Caco-2 (cell line): ENCODE results near the gene API5. TPM values are rescaled to one million over a fixed set of nuclear protein-coding genes. Genes with fewer than 3 reads are reported as not detected.
"Not testable (repeated sequence)": the region's sequence is repeated elsewhere in the genome, so short reads cannot be mapped to it uniquely, and the experiment has no call there.

Experiments
- BruUV-seq: library from RNA; stranded (reverse); fragments of 400-500 nt; replicated peaks from 2 replicates; lab custom pipeline; 2021; lab: Mats Ljungman, UMichigan
- CTCF ChIA-PET: fragments of 300-600 bp; sonication (Branson Sonifier 250); formaldehyde crosslinking; loops from one replicate; lab custom pipeline; 2022; ENCODE audit warnings: antibody characterized with exemption; lab: Charles Lee
- POLR2A ChIA-PET: fragments of 300-600 bp; sonication (Branson Sonifier 250); formaldehyde crosslinking; loops from one replicate; lab custom pipeline; 2022; ENCODE audit warnings: antibody characterized with exemption; lab: Charles Lee
- DNase-seq, 2 experiments: peaks; one replicate each; pipeline versions ENCODE4 v3.0.0 to v3.0.0-alpha.2; 2020 to 2022
- H3K27me3 ChIP-seq: replicated peaks from 2 replicates; pipeline ENCODE4 v1.6.0; 2011; ENCODE audit warnings: low read length; ENCODE audit not compliant: control insufficient read depth, insufficient read depth
- H3K36me3 ChIP-seq: 2 replicates; pipeline ENCODE4 v1.5.1; 2011; ENCODE audit warnings: low read length; ENCODE audit not compliant: control insufficient read depth, insufficient read depth
- H3K4me1 ChIP-seq: fragments of 250-450 bp; sonication (Bioruptor Pico); 2 replicates; pipeline ENCODE4 v1.5.1; 2020; ENCODE audit warnings: mild to moderate bottlenecking
- H3K4me3 ChIP-seq: 2 replicates; pipeline ENCODE4 v1.5.1; 2011; ENCODE audit warnings: low read depth, mild to moderate bottlenecking, control low read depth, low read length
- H3K9me3 ChIP-seq: fragments of 250-450 bp; sonication (Bioruptor Pico); 2 replicates; pipeline ENCODE4 v1.5.1; 2020; ENCODE audit warnings: mild to moderate bottlenecking, moderate library complexity
- H3K27ac Mint-ChIP-seq: one replicate; pipeline ENCODE4 v1.8.0; 2022; ENCODE audit warnings: mixed read lengths; ENCODE audit not compliant: unreplicated experiment
- H3K27me3 Mint-ChIP-seq: one replicate; pipeline ENCODE4 v1.8.0; 2022; ENCODE audit warnings: mixed read lengths; ENCODE audit not compliant: insufficient read depth, unreplicated experiment
- H3K36me3 Mint-ChIP-seq: one replicate; pipeline ENCODE4 v1.8.0; 2022; ENCODE audit warnings: mild to moderate bottlenecking, mixed read lengths; ENCODE audit not compliant: insufficient read depth, unreplicated experiment
- H3K4me1 Mint-ChIP-seq: one replicate; pipeline ENCODE4 v1.8.0; 2022; ENCODE audit warnings: low read depth, mixed read lengths; ENCODE audit not compliant: unreplicated experiment
- H3K4me3 Mint-ChIP-seq: one replicate; pipeline ENCODE4 v1.8.0; 2022; ENCODE audit warnings: mild to moderate bottlenecking, moderate library complexity, mixed read lengths; ENCODE audit not compliant: unreplicated experiment
- H3K9me3 Mint-ChIP-seq: one replicate; pipeline ENCODE4 v1.8.0; 2022; ENCODE audit warnings: mixed read lengths; ENCODE audit not compliant: unreplicated experiment
- intact Hi-C: fragments of 100-400 bp; cut with micrococcal nuclease; formaldehyde crosslinking; loops from one replicate; pipeline ENCODE4 v1.10.0; 2022; ENCODE audit not compliant: unreplicated experiment
- total RNA-seq: library from RNA; stranded (reverse); gene quantifications from 2 replicates; pipeline ENCODE4 v1.2.3, GENCODE V29; 2022
- TF ChIP-seq, protein P1 (sequence below), 2 experiments: fragments of 200-600 bp in 1 of 2; IDR thresholded peaks; 1 replicate in 1 of 2; 2 replicates in 1 of 2; pipeline versions ENCODE4 v1.5.1 to v1.8.0; 2011 to 2022; ENCODE audit warnings: antibody characterized with exemption in 1 of 2, control low read depth in 1 of 2, inconsistent platforms in 1 of 2, low read depth in 1 of 2, low read length in 1 of 2, mild to moderate bottlenecking in 1 of 2, moderate library complexity in 1 of 2; ENCODE audit not compliant: insufficient read depth in 1 of 2, severe bottlenecking in 1 of 2, unreplicated experiment in 1 of 2

Gene API5
- total RNA-seq, 1 experiment from 2014 or later = 140 TPM

DNA sequence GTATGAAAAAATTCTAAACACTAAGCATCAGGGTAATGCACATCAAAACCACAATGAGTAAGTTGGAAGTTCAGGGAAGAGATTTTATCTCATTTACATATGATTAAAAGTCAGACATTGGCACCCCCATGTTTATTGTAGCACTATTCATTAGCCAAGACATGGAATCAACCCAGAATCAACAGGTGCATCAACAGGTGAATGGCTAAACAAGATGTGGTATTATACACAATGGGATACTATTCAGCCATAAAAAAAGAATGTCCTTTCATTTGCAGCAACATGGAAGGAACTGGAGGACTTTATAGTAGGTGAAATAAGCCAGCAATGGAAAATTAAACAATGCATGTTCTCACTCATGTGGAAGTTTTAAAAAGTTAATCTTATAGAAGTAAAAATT, 29.4 kb downstream of the API5 start:
- Histone ChIP-seq H3K36me3 (no peaks in the 10 kb centered on the region), H3K9me3 (0 out of 2 replicates have a peak, but pooled peaks cover 5% of the 10 kb centered on the region), H3K4me3 (no peak overlapping the region), H3K4me1 (no peaks in the 10 kb centered on the region), H3K27me3 (no peaks in the 10 kb centered on the region)
- peaks cover 18% of the 10 kb centered on the region for H3K9me3 Mint-ChIP-seq
- ChIA-PET CTCF (no interaction called here), POLR2A (no interaction called here)
- intact Hi-C loops = no loop called here
- no peaks in the 10 kb centered on the region for H3K27me3 Mint-ChIP-seq
- no peak overlapping the region for H3K4me3 Mint-ChIP-seq
- no peak for DNase-seq
- TF ChIP-seq, protein P1, sequence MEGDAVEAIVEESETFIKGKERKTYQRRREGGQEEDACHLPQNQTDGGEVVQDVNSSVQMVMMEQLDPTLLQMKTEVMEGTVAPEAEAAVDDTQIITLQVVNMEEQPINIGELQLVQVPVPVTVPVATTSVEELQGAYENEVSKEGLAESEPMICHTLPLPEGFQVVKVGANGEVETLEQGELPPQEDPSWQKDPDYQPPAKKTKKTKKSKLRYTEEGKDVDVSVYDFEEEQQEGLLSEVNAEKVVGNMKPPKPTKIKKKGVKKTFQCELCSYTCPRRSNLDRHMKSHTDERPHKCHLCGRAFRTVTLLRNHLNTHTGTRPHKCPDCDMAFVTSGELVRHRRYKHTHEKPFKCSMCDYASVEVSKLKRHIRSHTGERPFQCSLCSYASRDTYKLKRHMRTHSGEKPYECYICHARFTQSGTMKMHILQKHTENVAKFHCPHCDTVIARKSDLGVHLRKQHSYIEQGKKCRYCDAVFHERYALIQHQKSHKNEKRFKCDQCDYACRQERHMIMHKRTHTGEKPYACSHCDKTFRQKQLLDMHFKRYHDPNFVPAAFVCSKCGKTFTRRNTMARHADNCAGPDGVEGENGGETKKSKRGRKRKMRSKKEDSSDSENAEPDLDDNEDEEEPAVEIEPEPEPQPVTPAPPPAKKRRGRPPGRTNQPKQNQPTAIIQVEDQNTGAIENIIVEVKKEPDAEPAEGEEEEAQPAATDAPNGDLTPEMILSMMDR (IDR thresholded peaks at IDR 0.05; ENCODE audit: insufficient read depth in 1 of 2, low read depth in 1 of 2, low read length in 1 of 2, severe bottlenecking in 1 of 2, unreplicated experiment in 1 of 2) = no peak
- no peaks in the 10 kb centered on the region for H3K4me1 Mint-ChIP-seq
- BruUV-seq = no TSS peak
- H3K36me3 Mint-ChIP-seq = peaks cover 60% of the 10 kb centered on the region
- H3K27ac Mint-ChIP-seq = no peak overlapping the region

DNA sequence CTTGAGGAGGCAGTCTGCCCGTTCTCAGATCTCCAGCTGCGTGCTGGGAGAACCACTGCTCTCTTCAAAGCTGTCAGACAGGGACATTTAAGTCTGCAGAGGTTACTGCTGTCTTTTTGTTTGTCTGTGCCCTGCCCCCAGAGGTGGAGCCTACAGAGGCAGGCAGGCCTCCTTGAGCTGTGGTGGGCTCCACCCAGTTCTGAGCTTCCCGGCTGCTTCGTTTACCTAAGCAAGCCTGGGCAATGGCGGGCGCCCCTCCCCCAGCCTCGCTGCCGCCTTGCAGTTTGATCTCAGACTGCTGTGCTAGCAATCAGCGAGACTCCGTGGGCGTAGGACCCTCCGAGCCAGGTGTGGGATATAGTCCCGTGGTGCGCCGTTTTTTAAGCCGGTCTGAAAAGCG, 39.6 kb downstream of the API5 start:
- H3K9me3 Mint-ChIP-seq, CTCF ChIA-PET, H3K36me3 ChIP-seq, H3K27me3 Mint-ChIP-seq, H3K9me3 ChIP-seq, H3K4me1 Mint-ChIP-seq, BruUV-seq, H3K27me3 ChIP-seq, intact Hi-C loops, H3K36me3 Mint-ChIP-seq, POLR2A ChIA-PET: not testable (repeated sequence)
- peaks cover 11% of the 10 kb centered on the region; the same call in 1 of the 2 replicates for H3K4me1 ChIP-seq
- peak; percentile 80 to 90 for DNase-seq
- 0 out of 2 replicates have a peak overlapping the region, but pooled peaks have one; percentile 19 for H3K4me3 ChIP-seq
- H3K4me3 Mint-ChIP-seq = peak overlapping the region; percentile 88
- H3K27ac Mint-ChIP-seq = peak overlapping the region; percentile 94

DNA sequence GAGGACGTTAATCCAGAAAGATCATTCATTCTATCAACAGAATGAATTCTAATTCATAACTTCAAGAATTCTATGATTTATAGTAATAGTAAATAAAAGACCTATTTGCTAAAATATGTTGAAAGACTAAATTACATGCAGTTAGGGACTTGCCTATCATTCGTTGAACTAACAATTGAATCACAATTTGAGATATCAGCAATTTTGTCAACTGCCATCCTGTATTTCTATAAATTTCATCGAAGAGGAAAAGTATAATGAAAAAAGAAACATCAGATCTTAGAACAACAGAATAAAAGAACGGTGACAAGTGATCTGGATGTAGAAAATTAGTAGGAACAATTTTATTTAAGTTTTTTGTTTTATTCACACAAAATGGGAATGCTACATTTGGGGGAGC, 42.5 kb downstream of the API5 start:
- Mint-ChIP-seq H3K27me3 (no peaks in the 10 kb centered on the region), H3K36me3 (peaks cover 17% of the 10 kb centered on the region), H3K27ac (no peak overlapping the region), H3K4me1 (peaks cover 7% of the 10 kb centered on the region), H3K4me3 (no peak overlapping the region), H3K9me3 (no peaks in the 10 kb centered on the region)
- no peak overlapping the region for H3K4me3 ChIP-seq
- TF ChIP-seq, protein P1 (IDR thresholded peaks at IDR 0.05; ENCODE audit: insufficient read depth in 1 of 2, low read depth in 1 of 2, low read length in 1 of 2, severe bottlenecking in 1 of 2, unreplicated experiment in 1 of 2) = no peak
- no peaks in the 10 kb centered on the region for H3K9me3 ChIP-seq
- intact Hi-C loops = no loop called here
- no peaks in the 10 kb centered on the region for H3K27me3 ChIP-seq
- POLR2A ChIA-PET = no interaction called here
- H3K4me1 ChIP-seq = peaks cover 15% of the 10 kb centered on the region
- no peak for DNase-seq
- no peaks in the 10 kb centered on the region for H3K36me3 ChIP-seq
- BruUV-seq = no TSS peak
- CTCF ChIA-PET = no interaction called here

DNA sequence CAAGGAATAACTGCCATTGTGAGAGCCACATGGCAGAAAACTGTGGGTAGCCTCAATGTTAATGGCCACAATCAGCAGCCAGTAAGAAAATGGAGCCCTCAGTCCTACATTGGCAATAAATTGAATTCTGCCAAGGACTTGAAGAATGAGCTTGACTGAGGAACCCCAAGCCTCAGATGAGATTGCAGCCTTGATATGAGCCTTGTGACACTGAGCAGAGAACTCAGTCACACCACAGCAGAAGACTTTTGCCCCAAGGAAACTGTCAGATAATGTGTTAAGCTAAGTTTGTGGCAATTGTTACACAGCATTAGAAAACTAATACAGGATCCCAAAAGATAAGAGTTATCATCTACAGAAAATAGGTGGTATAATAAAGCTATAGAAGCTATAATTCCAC, 44.5 kb downstream of the API5 start:
- H3K9me3 ChIP-seq = no peaks in the 10 kb centered on the region
- no peak overlapping the region for H3K27ac Mint-ChIP-seq
- H3K4me3 Mint-ChIP-seq = no peak overlapping the region
- H3K4me1 ChIP-seq = peaks cover 15% of the 10 kb centered on the region
- CTCF ChIA-PET = no interaction called here
- H3K4me3 ChIP-seq = no peak overlapping the region
- H3K27me3 ChIP-seq = no peaks in the 10 kb centered on the region
- POLR2A ChIA-PET = interaction anchor here (0.6 kb wide), 1 partner anchor 54 kb away, joined by 3 read pairs; no protein-coding TSS in a partner anchor
- H3K4me1 Mint-ChIP-seq = peaks cover 7% of the 10 kb centered on the region
- intact Hi-C loops = no loop called here
- TF ChIP-seq, protein P1 (IDR thresholded peaks at IDR 0.05; ENCODE audit: insufficient read depth in 1 of 2, low read depth in 1 of 2, low read length in 1 of 2, severe bottlenecking in 1 of 2, unreplicated experiment in 1 of 2) = no peak
- no peaks in the 10 kb centered on the region for H3K27me3 Mint-ChIP-seq
- peaks cover 19% of the 10 kb centered on the region for H3K36me3 Mint-ChIP-seq
- H3K36me3 ChIP-seq = no peaks in the 10 kb centered on the region
- no peaks in the 10 kb centered on the region for H3K9me3 Mint-ChIP-seq
- no TSS peak for BruUV-seq
- DNase-seq = no peak
